H9 (cell line): ENCODE measurements around the gene FBXO31. TPM values are rescaled to one million over a fixed set of nuclear protein-coding genes. Genes with fewer than 3 reads are reported as not detected.

Source experiments
- DNase-seq: peaks from one replicate; pipeline ENCODE4 v3.0.0-alpha.2; 2017
- H2AFZ ChIP-seq: one replicate; pipeline ENCODE4 v1.6.1; 2013; ENCODE audit warnings: mild to moderate bottlenecking, low read length, control low read depth, moderate library complexity
- H2AK5ac ChIP-seq: 2 replicates; pipeline ENCODE4 v1.6.1; 2013; ENCODE audit warnings: low read length, control low read depth, mixed read lengths; ENCODE audit not compliant: insufficient read length
- H2BK120ac ChIP-seq: one replicate; pipeline ENCODE4 v1.6.1; 2013; ENCODE audit warnings: low read depth, mild to moderate bottlenecking, low read length, control low read depth, inconsistent platforms; ENCODE audit not compliant: poor library complexity, severe bottlenecking
- H2BK12ac ChIP-seq: 2 replicates; pipeline ENCODE4 v1.6.1; 2013; ENCODE audit warnings: low read length, control low read depth, mixed read lengths, low read depth; ENCODE audit not compliant: insufficient read length
- H2BK15ac ChIP-seq: 2 replicates; pipeline ENCODE4 v1.6.1; 2013; ENCODE audit warnings: low read depth, low read length, control low read depth
- H2BK20ac ChIP-seq: one replicate; pipeline ENCODE4 v1.6.1; 2013; ENCODE audit warnings: low read depth, mild to moderate bottlenecking, low read length, control low read depth, inconsistent platforms; ENCODE audit not compliant: poor library complexity, severe bottlenecking
- H2BK5ac ChIP-seq: 2 replicates; pipeline ENCODE4 v1.6.1; 2013; ENCODE audit warnings: low read length, control low read depth, mixed read lengths; ENCODE audit not compliant: insufficient read length
- H3K14ac ChIP-seq: 2 replicates; pipeline ENCODE4 v1.6.1; 2013; ENCODE audit warnings: low read length, control low read depth; ENCODE audit not compliant: insufficient read depth
- H3K18ac ChIP-seq: 2 replicates; pipeline ENCODE4 v1.6.1; 2013; ENCODE audit warnings: low read depth, mild to moderate bottlenecking, mixed read lengths, low read length, control low read depth; ENCODE audit not compliant: insufficient read length
- H3K23ac ChIP-seq: 2 replicates; pipeline ENCODE4 v1.6.1; 2013; ENCODE audit warnings: low read length, control low read depth, mixed read lengths, low read depth; ENCODE audit not compliant: insufficient read length
- H3K23me2 ChIP-seq: 2 replicates; pipeline ENCODE4 v1.6.1; 2013; ENCODE audit warnings: low read depth, mild to moderate bottlenecking, mixed read lengths, low read length, control low read depth; ENCODE audit not compliant: insufficient read length, poor library complexity, severe bottlenecking
- H3K27ac ChIP-seq: 2 replicates; pipeline ENCODE4 v1.5.1; 2013; ENCODE audit warnings: low read length, control low read depth, mixed read lengths, low read depth; ENCODE audit not compliant: insufficient read length
- H3K27me3 ChIP-seq: 2 replicates; pipeline ENCODE4 v1.6.1; 2013; ENCODE audit warnings: low read length, control low read depth, inconsistent platforms; ENCODE audit not compliant: insufficient read depth
- H3K4ac ChIP-seq: 2 replicates; pipeline ENCODE4 v1.6.1; 2013; ENCODE audit warnings: low read depth, mild to moderate bottlenecking, control low read depth, inconsistent platforms, low read length, moderate library complexity
- H3K4me1 ChIP-seq: 2 replicates; pipeline ENCODE4 v1.6.1; 2013; ENCODE audit warnings: low read length, control low read depth, inconsistent platforms; ENCODE audit not compliant: insufficient read depth
- H3K4me2 ChIP-seq: 2 replicates; pipeline ENCODE4 v1.6.1; 2013; ENCODE audit warnings: low read length, control low read depth, mixed read lengths; ENCODE audit not compliant: insufficient read length, insufficient read depth
- H3K56ac ChIP-seq: 2 replicates; pipeline ENCODE4 v1.6.1; 2013; ENCODE audit warnings: low read depth, mild to moderate bottlenecking, mixed read lengths, low read length, control low read depth; ENCODE audit not compliant: insufficient read length
- H3K79me1 ChIP-seq: 2 replicates; pipeline ENCODE4 v1.6.1; 2013; ENCODE audit warnings: low read depth, mild to moderate bottlenecking, moderate library complexity, low read length, control low read depth, inconsistent platforms; ENCODE audit not compliant: insufficient read depth, poor library complexity, severe bottlenecking
- H3K79me2 ChIP-seq: 2 replicates; pipeline ENCODE4 v1.6.1; 2013; ENCODE audit warnings: low read length, control low read depth, inconsistent platforms; ENCODE audit not compliant: insufficient read depth
- H3K9ac ChIP-seq: 2 replicates; pipeline ENCODE4 v1.6.1; 2013; ENCODE audit warnings: low read length, control low read depth, mixed read lengths; ENCODE audit not compliant: insufficient read length; ENCODE audit errors: extremely low read depth
- H3K9me3 ChIP-seq: one replicate; pipeline ENCODE4 v1.6.1; 2013; ENCODE audit warnings: low read depth, low read length, inconsistent platforms; ENCODE audit not compliant: control insufficient read depth
- H3T11ph ChIP-seq: one replicate; pipeline ENCODE4 v1.6.1; 2013; ENCODE audit warnings: mild to moderate bottlenecking, low read length, control low read depth, inconsistent platforms
- H4K20me1 ChIP-seq: one replicate; pipeline ENCODE4 v1.6.1; 2013; ENCODE audit not compliant: control insufficient read depth, insufficient read length, insufficient read depth
- H4K5ac ChIP-seq: 2 replicates; pipeline ENCODE4 v1.6.1; 2013; ENCODE audit warnings: low read depth, mild to moderate bottlenecking, mixed read lengths, low read length, control low read depth; ENCODE audit not compliant: insufficient read length
- H4K8ac ChIP-seq: replicated peaks from 2 replicates; pipeline ENCODE4 v1.6.1; 2013; ENCODE audit warnings: low read length, control low read depth, mixed read lengths, low read depth; ENCODE audit not compliant: insufficient read length
- H4K91ac ChIP-seq: 2 replicates; pipeline ENCODE4 v1.6.1; 2013; ENCODE audit warnings: low read depth, mild to moderate bottlenecking, moderate library complexity, mixed read lengths, low read length, control low read depth; ENCODE audit not compliant: insufficient read length
- H3K27ac Mint-ChIP-seq, 3 experiments: 2 replicates in 2 of 3; 3 replicates in 1 of 3; pipeline ENCODE4 v1.8.0; 2020 to 2021; ENCODE audit warnings: mixed read lengths in 3 of 3, mild to moderate bottlenecking in 1 of 3, moderate library complexity in 1 of 3
- H3K27me3 Mint-ChIP-seq: 2 replicates; pipeline ENCODE4 v1.8.0; 2021; ENCODE audit warnings: low read depth, mild to moderate bottlenecking, moderate library complexity, mixed read lengths
- H3K36me3 Mint-ChIP-seq, 3 experiments: 2 replicates in 2 of 3; 3 replicates in 1 of 3; pipeline ENCODE4 v1.8.0; 2020 to 2021; ENCODE audit warnings: low read depth in 3 of 3, mixed read lengths in 3 of 3; ENCODE audit not compliant: insufficient read depth in 1 of 3
- H3K4me1 Mint-ChIP-seq, 2 experiments: 2 replicates each; pipeline ENCODE4 v1.8.0; 2020; ENCODE audit warnings: mixed read lengths in 2 of 2
- H3K4me3 Mint-ChIP-seq, 2 experiments: 2 replicates in 1 of 2; 3 replicates in 1 of 2; pipeline ENCODE4 v1.8.0; 2020 to 2021; ENCODE audit warnings: mild to moderate bottlenecking in 2 of 2, mixed read lengths in 2 of 2, moderate library complexity in 1 of 2
- H3K9me3 Mint-ChIP-seq, 2 experiments: 2 replicates in 1 of 2; 3 replicates in 1 of 2; pipeline ENCODE4 v1.8.0; 2020; ENCODE audit warnings: mild to moderate bottlenecking in 2 of 2, mixed read lengths in 2 of 2, moderate library complexity in 1 of 2
- CTCF ChIP-seq: fragments of 200-600 bp; sonication (generic); conservative IDR thresholded peaks from 3 replicates; pipeline ENCODE4 v1.8.0; 2021; ENCODE audit warnings: antibody characterized with exemption, mild to moderate bottlenecking
- WGBS: extraction: QIAGEN DNeasy Blood & Tissue Kit; methylation state at CpG from one replicate; pipeline ENCODE4 v1.1.7; 2013; ENCODE audit warnings: missing lambda C conversion rate, low lambda C conversion rate, mixed read lengths; ENCODE audit not compliant: insufficient read length; ENCODE audit errors: extremely low coverage; 5-methylcytosine and 5-hydroxymethylcytosine counted together
- total RNA-seq: library from RNA; stranded (reverse); gene quantifications from 2 replicates; pipeline ENCODE4 v1.2.1, GENCODE V29; 2021

The FBXO31 gene
- total RNA-seq, 1 experiment from 2014 or later: 24.2 TPM

GRCh38 chr16:87295259-87295658 is 88.3 kb downstream of the FBXO31 start:
- H3T11ph ChIP-seq: no peak overlapping the region
- DNase-seq: no peak
- H3K9ac ChIP-seq: no peak overlapping the region
- H2AK5ac ChIP-seq: no peak overlapping the region
- no peak overlapping the region for H4K91ac ChIP-seq
- H2BK20ac ChIP-seq: no peak overlapping the region
- no peaks in the 10 kb centered on the region for H3K79me2 ChIP-seq
- WGBS: no CpG with 5 or more reads among the region's 4 CpGs
- Mint-ChIP-seq H3K4me1 (peaks cover 3 to 5% of the 10 kb centered on the region in 2 experiments; a peak in 3 of 4 replicates), H3K36me3 (peaks cover 7 to 11% (median 11%) of the 10 kb centered on the region in 3 experiments; a peak in 6 of 7 replicates), H3K27ac (no peak overlapping the region), H3K9me3 (peaks cover 0 to 3% of the 10 kb centered on the region in 2 experiments; a peak in 2 of 5 replicates), H3K4me3 (no peak overlapping the region), H3K27me3 (peaks cover 5% of the 10 kb centered on the region; the same call in 1 of the 2 replicates)
- H4K20me1 ChIP-seq: peaks cover 3% of the 10 kb centered on the region
- no peaks in the 10 kb centered on the region for H3K79me1 ChIP-seq
- H3K23me2 ChIP-seq: no peaks in the 10 kb centered on the region
- H3K23ac ChIP-seq: no peak overlapping the region
- H2BK15ac ChIP-seq: no peak overlapping the region
- H3K9me3 ChIP-seq: peaks cover 9% of the 10 kb centered on the region
- no peak overlapping the region for H2BK5ac ChIP-seq
- TF ChIP-seq CTCF: no peak
- no peak overlapping the region for H3K14ac ChIP-seq
- H3K4me2 ChIP-seq: no peak overlapping the region
- H2AFZ ChIP-seq: no peak overlapping the region
- no peak overlapping the region for H4K8ac ChIP-seq
- H4K5ac ChIP-seq: no peak overlapping the region
- no peak overlapping the region for H2BK12ac ChIP-seq
- no peak overlapping the region for H2BK120ac ChIP-seq
- H3K4ac ChIP-seq: no peak overlapping the region
- no peak overlapping the region for H3K18ac ChIP-seq
- H3K27ac ChIP-seq: no peak overlapping the region
- no peak overlapping the region for H3K56ac ChIP-seq
- no peaks in the 10 kb centered on the region for H3K4me1 ChIP-seq
- H3K27me3 ChIP-seq: no peaks in the 10 kb centered on the region
